SJCRH30 (cell line): ENCODE results near the gene CRIP1. TPM values are rescaled to one million over a fixed set of nuclear protein-coding genes. Genes with fewer than 3 reads are reported as not detected.

Source experiments
- total RNA-seq: library from RNA; depleted of rRNA; stranded (reverse); fragments of >200 nt; shearing (Covaris generic); gene quantifications from 2 replicates; pipeline ENCODE4 v1.2.3, GENCODE V29; 2014; rRNA removed

CRIP1 gene
- total RNA-seq, 1 experiment from 2014 or later: 0.14 TPM

Other genes with a start within 250 kb of the CRIP1 start
- not detected in 2 replicates for gene BTBD6, start 238.4 kb upstream of the CRIP1 start, total RNA-seq
- gene BRF1, start 185.9 kb upstream of the CRIP1 start, total RNA-seq: 29.3 and 31.4 TPM in 2 replicates
- gene PACS2, start 172.1 kb upstream of the CRIP1 start, total RNA-seq: 33.4 and 43.4 TPM in 2 replicates
- 0.06 and 0.20 TPM in 2 replicates for gene TEX22, start 88.3 kb upstream of the CRIP1 start, total RNA-seq
- gene MTA1, start 67.1 kb upstream of the CRIP1 start, total RNA-seq: 91.7 and 117 TPM in 2 replicates
- 68.2 and 71.7 TPM in 2 replicates for gene CRIP2, start 12.1 kb upstream of the CRIP1 start, total RNA-seq
- 30.9 and 37.4 TPM in 2 replicates for gene TEDC1, start 4.4 kb downstream of the CRIP1 start, total RNA-seq
- 4.4 and 4.8 TPM in 2 replicates for gene TMEM121, start 39.7 kb downstream of the CRIP1 start, total RNA-seq